Fibroblast of skin of back (primary cell): Measurements from ENCODE around the gene NDUFAF8.

Experiments used
- DNase-seq: peaks from one replicate; pipeline ENCODE4 v3.0.0-alpha.2; 2013

Gene NDUFAF8

DNA sequence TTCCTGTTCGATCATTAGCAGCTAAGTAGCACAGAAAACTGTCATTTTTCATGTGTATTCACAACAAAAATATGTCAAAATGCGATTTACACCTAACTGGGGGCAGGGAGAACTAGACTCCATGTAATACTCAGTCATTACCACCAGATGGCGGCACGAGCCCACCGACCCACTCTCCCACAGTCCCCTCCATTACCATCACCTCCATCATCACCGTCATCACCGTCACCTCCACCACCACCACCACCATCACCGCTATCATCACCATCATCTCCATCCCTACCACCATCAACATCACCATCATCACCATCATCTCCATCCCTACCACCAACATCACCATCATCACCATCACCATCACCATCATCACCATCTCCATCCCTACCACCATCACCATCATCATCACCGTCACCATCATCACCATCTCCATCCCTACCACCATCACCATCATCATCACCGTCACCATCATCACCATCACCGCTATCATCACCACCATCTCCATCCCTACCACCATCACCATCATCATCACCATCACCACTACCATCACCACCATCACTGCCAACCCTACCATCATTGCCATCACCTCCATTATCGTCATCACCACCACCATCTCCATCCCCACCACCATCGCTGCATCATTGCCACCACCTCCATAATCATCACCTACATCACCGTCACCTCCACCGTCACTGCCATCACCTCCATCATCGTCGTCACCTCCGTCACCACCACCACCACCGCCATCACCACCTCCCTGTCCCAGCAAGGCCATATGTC is 14.4 kb downstream of the NDUFAF8 start:
- DNase-seq = peak; percentile 32

DNA sequence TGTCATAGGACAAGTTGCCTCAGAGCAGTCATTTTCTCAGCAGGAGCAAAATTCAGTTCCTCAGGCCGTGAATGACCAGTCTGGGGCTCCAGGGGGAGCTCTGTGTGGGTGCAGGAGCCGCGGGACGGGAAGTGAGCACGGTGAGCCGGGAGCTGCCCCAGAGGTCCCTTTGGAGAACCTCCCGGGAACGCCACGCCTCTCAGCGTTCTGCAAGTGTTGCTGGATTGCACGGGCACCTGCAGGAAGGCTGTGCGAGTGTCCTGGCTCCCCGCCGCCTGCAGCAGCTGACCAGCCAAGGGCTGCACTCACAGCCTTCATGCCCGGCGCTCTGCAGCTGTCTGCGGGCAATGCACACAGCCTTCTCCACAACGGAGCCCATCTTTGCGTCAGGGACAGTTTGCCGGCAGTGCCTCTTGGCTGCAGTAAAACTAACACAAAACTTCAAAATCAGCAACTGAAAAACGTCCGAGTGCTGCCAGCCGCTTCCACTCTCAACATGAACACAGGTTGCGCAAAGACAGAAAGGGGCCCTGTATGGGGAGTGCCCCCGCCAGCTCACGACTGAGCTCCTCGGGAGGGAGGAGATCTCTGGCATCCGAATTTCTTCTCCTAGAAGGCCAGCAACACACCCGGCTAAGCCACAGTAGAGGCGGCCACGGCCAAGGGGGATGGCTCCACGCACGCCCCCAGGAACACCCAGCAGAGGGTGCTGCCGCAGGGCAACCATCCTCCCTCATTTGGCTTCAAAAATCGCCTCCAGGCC is 16.0 kb downstream of the NDUFAF8 start:
- peak; percentile 69 for DNase-seq

DNA sequence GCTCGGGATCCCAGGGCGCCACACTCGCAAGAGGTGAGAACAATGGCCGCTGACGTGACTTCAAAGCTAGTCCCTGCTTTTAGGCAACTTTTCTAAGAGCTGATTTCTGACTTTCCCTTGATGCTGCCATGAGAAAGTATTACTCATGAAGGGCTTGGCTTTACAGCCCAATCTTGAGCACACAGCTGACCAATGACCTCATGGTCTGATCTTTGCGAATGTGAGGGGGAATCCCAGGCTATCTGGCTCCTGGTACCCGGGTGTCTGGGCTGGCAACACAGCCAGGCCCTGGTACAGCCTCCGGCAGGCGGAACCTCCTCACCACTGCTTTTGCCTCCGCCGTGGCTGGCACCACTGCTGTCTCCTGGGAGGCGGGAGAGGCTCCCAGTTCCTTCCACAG is 17.5 kb downstream of the NDUFAF8 start:
- no peak for DNase-seq

DNA sequence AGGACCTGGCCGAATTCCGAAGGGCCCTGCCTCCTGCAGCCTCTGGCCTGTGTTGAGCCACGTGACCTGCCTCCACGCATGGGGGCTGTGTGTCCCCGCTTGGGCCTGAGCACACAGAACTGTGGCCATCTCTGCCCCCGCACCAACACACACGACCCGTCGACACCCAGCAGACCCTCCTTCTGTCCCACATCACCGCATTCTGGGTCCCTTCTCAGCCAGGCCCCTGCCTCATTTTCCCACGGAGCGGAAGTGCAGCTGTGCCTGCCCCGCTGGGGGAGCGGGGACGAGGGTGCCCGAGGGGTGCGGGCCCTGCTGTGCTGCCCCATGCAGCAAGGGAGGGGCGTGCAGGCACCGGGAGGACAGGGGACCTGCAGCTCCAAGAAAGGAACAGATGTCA is 18.4 kb downstream of the NDUFAF8 start:
- DNase-seq = no peak

DNA sequence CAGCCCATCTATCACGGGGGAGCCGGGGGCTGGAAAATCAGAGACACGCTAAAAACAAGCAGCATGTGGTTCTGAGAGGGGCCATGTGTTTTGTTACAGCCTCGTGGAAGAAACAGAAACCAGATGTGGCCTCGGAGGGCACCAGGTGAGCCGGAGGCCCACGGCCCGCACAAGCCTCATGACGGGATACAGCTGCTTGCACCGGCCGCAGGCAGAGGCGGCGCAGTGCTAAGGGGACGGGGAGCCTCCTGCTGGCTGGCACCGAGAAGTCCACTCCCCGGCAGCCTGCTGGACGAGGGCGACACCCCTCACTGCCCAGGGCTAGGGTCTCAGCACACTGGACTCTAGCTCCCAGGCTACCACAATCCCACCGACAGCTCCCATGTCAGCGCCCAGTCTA is 19.2 kb downstream of the NDUFAF8 start:
- DNase-seq = no peak

DNA sequence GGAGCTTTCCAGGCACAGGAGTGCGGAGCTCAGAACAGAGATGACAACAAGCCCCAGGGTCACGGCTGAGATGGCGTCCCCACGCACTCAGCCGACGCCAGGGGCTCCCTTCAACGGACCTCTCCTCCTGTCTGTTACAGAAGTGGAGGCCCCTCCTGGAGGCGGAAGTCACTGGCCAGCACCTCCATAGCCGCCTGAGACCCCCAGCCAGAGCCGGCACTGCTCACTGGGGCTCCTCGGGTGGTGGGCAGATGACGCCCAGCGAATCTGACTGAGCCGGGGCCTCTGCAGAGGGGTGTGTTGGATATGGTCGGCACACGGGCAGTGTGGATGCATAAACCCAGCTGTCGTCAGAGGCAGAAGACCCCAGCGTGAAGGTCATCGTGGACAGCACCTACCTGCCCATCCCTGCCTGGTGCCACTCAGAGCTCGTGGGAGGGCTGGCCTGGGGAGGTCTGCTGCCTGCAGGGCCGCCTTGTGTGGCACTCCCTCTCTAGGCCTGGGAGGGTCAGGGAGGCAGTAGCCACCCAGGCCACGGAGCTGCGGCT is 20.0 kb downstream of the NDUFAF8 start:
- DNase-seq = no peak

DNA sequence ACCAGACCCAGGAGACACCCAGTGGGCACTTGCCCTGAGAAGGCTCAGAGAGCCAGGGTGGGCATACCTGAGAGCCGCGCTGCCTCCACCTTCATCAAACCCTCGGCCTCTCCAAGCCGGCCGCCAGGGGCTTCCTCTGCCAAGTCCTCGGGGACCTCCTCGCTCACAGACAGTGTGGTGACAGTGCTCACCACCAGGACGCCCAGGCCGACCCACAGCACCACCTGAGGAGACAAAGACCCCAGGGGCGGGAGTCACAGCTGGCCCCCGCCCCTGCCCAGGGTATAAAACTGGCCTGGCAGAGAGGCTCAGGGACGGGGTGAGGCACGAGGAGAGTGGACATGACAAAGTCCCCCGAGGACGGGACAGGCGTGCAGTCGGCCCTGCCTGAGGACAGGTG is 21.1 kb downstream of the NDUFAF8 start:
- no peak for DNase-seq

DNA sequence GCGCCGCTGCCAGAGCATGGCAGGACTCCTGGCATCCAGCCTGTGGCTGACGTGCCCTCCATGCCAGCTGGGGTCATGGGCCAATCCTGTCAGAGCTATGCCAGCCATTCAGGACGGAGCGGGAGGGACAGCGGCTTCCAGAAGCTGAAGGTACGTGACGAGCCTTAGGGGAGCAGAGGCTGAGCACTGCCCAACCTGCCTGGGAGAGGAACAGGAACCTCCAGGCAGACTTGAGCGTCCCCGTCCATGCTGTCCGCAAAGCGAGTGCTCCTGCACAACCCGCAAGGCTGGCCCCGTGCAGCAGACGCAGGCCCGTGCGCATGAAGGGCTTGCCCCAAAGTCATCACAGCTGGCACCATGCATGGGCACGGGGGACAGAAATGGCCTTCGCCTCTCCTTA is 21.5 kb downstream of the NDUFAF8 start:
- no peak for DNase-seq

DNA sequence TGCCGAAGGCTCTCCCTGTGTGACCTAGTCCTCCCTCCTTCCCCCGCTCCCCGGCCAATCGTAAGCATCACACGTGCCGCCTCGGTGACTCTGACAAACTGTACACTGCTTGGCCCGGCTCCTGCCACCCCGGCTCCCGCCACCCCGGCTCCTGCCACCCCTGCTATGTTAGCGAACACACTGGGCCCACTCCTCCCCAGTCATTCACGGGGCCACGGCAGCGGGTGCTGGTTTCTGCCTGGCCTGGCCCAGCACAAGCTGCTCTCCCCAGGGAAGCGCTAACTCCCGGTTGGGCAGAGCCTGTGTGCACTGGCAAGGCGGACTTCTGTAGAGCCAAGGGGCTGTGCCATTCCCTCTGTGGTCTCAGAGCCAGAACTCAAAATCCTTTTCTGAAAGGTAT is 22.0 kb downstream of the NDUFAF8 start:
- DNase-seq = no peak

DNA sequence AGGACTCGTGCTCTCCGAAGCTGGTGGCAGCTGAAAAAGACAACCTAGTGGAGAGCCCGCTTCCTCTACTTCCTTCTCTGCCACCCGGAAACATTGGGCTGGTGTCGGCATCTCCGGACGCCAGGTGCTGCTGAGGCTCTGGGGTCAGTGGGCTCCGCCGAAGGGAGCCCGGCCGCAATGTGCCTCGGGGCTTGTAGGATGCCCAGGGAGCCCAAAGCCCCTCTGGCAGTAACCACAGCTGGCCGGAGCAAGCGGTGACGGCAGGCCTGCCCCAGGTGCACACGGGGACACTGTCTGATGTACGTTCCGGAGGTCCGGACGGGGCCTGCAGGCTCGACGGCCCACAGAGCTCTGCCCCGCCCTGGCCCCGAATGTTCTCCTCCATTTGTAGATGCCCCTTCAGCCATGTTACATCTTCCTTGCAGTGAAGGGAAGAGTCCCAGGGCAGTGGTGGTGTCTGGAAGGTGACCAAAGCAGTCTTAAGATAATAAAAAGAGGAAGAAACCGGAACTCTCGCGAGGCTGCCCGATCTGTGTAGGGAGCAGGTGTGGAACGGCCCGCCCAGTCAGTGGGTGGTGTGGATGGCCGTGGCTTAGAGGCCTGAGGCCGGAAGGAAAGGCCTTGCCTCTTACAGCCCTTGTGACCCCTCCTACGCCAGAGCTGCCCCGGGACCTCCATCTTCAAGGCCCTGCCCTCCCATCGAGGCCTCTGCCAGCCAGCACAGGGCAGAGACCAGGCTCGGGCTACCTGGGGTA is 22.6 kb downstream of the NDUFAF8 start:
- no peak for DNase-seq

DNA sequence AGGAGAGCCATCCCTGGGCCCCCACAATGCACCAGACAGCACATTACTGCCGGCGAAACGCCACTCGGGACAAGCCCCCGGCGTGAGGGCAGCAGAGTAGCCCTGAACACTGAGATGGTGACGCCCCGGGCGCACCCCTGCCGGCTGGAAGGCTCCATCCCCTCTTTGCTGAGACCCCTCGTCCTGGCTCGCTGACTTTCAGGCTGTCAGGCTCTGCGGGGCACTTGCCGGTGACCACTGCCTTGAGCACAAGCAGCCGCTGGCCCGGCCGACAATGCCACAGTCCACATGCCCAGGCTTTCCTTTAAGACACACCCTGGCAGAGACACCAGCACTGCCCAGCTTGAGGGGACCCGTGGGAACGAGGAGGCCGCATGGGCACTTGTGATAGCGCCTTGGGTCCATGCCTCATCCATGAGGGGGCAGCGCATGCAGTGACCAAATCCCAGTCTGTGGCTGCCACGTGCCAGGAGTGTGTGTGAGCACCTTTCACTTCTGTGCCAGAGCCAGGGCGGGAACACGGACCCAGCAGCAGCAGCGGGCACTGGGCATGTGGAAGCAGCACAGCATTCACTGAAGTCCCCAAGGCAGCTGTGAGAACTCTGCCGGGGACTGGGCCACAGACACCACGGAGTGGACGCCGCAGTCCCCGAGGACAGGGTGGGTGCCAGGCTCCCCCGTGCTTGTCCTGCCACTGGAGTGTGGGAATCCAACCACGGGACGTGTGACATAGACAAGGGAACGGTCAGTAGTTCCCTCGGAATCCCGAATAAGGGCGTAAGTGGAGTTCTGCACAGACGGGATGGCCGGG is 24.5 kb downstream of the NDUFAF8 start:
- no peak for DNase-seq

DNA sequence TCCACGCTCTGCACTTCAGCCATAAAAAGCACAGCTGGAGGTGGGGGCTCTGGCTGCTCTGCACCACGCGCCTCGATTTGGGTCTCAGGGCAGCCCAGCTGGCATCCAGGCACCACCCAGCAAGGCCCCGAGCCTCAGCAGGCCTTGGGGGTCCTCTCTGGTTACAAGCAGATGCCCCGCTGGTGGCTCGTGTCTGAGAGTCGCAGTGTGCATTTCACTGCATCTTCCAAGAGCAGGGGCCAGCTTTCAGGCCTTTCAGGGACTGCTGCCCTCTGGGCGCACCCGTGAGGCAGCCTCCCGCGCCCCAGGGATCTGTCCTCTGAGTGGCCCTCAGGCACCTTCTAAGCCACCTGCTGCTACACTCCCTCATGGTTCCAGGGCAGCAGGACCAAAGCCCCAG is 25.5 kb downstream of the NDUFAF8 start:
- DNase-seq = no peak

DNA sequence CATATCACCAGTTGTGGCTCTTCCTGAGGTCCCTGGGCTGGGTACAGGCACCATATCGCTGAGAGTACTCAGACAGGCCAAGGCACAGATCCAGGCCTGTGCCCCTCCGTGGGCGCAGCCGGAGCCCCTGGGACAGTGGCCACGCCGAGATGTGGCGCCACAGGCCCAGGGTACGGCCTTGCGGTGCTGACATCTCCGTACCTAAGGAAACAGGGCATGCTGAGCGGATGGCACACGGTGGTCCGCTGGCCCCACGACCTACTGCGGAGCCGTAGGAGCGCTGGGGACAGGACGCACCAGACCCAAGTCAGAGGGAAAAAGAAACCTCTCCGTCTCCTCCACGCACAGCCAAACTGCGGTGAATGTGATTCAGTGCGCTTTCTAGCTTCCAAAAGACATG is 26.5 kb downstream of the NDUFAF8 start:
- DNase-seq = no peak

DNA sequence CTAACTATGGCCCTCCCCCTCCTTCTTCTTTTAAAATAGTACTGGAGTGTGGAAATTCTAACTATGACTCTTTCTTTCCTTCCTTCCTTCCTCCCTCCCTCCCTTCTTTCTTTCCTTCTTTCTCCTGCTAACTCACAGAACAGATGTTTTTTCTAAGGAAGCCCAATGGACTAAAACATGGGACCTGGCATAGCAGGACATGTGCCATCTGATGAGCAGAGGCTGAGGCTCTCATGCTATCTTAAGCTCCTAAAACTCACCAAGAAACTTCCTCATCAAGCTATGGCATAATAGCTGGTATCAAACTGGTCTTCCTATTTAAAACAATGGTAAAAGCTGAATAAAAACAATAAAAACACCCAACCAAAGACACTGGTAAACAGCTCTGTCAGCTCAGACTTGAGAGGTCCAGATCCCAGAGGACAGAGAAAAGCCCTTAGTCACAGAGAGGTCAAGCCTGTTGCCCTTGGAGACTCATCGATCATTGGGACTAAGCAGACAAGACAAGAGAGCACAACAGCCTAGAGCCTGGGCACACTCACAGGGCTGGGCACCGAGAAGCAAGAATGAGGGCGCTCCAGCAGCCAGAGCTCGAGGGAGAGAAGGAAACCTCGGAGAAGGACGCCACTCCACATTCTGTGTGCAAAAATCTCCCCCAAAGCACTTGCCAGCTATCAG is 28.4 kb downstream of the NDUFAF8 start:
- DNase-seq = no peak

DNA sequence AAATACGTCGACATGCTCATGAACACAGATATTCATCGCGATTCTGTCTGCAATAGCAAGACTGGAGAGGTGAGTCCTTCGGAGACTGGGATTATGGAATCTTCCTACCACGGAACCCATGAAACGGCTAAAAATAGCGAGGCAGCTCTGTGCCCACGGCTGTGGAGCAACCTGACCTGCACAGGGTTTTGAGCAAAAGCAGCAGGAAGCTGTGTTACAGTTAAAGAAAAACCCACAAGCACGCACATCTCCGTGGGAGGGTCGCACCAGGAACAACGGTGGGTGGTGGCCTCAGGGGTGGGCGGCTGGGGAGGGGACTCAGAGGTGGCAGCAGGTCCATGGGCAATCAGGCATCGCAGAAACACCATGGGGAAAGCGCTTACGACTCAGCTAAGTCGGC is 31.2 kb downstream of the NDUFAF8 start:
- no peak for DNase-seq

DNA sequence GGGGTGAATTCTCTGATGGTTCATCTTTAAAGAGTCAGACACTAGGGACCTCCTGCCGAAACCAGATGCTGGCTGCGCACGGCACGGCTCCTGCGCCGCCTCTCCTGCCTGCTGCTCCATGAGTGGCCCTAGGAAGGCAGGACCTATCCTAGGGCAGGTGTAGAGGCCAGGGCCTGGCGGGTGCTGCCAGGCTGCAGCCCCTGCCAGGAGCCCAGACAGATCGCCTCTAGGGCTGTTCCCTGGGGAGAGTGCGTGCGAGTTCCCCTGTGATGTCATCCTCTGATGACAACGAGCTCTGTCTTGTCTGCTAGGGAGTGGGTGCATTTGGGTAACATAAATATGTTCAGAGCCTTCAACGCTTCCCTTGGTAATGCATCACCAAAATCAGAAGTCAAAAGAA is 32.1 kb downstream of the NDUFAF8 start:
- no peak for DNase-seq

DNA sequence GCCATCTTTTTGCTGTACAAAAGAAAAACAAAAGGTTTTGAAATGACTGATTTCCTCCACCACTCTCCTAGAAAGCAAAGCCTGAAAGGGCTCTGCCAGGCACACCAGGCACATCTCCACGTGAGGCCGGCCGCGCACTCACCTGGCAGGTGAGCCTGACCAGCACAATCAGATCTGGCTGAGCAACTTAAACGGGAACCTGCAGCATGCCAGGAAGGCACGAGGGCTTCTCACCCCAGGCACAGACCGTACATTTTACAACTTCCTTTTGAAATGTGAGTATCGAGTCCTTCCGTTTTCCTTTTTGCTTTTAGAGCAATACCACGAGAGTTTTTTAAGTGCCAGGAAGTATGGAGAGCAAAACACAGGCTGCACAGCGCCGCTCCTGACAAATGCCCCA is 33.5 kb downstream of the NDUFAF8 start:
- no peak for DNase-seq

DNA sequence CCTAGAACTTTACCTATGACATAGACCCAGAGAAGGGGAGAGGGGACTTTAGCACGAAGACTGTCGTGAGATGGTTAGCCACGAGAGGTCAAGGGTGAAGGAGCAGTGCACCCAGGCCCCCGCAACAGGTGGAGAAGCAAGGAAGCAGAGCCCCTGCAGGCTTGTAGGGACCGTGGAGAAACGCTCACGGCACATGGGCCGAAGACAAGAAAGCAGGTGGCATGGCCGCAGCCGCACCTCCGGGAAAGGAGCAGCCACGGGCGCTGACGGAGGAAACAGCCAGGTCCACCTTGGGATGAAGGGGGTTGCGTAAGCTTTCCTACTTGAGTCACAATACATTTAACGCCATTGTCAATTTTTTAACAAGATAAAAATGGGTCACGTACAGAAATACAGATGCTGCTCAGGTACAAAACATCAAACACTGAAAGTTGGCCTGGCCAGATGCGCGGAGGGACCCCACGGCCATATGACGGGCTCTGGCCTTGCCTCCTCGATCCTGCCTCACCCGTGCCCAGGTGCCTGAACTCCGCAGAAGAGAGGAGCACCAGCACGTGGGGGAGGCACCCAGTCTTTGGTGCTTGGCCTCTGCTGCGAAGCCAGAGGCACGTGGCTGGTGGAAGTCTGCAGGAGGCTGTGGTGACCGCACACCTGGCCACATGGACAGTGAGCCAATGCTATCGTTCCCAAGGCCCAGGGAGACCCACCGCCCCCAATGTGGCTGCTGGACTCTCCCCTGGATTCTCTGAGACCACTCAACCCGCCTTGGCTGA is 34.8 kb downstream of the NDUFAF8 start:
- DNase-seq = no peak

DNA sequence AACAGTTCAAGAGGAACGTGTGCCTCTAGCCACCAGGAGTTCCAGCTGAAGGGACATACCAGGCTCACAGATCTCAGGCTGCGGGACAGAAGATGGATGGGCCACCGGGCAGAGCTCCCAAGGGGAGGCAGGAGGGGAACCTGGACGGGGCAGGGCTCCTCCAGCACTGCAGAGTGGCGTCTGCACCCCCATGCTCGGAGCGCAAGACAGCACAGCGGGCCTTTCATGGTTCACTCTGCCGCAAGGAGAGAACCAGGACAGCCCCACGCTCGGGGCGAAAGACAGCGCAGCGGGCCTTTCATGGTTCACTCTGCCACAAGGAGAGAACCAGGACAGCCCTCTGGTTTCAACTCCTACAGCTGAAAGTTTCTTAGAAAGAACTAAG is 35.3 kb downstream of the NDUFAF8 start:
- no peak for DNase-seq

DNA sequence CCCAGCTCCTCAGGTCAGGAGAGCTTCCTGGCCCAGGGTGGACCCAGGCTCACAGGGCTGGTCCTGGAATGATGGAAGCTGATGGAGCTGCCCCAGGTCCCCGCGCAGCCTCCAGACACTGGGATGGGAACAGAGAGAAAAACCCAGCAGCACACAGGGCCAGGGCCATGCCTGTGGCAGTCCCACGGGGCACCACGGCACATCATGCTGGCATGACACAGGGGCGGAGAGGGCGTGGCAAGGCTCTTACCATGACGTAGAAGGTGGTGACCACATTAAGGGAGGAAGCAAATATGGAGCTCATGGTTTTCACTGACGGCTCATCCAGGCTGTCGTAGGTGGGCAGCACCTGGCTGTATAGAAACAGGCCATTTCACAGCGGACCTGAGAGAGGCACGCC is 37.7 kb downstream of the NDUFAF8 start:
- no peak for DNase-seq

DNA sequence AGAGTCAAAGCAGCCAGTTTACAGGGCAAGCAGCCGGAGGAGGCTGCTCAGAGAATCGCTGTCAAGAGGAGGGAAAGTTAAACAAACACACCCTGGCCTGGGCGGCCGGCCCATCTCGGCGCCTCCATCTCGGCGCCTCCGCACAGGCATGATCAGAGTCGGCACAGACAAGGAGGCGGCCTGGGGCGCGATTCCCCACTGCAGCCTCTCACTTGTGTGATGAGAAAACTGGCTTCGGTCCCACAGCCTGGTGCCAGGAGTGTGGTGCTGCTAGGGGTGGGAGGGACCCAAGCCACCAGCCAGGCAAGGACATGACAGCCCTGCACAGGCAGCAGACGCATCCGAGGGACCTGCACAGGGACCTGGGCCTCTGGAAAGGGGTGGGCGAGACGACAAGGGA is 38.3 kb downstream of the NDUFAF8 start:
- no peak for DNase-seq
